Measurements from ENCODE around the gene SLC6A19.
"Not testable (repeated sequence)": the region's sequence is repeated elsewhere in the genome, so short reads cannot be mapped to it uniquely, and the experiment has no call there.

The SLC6A19 gene

DNA sequence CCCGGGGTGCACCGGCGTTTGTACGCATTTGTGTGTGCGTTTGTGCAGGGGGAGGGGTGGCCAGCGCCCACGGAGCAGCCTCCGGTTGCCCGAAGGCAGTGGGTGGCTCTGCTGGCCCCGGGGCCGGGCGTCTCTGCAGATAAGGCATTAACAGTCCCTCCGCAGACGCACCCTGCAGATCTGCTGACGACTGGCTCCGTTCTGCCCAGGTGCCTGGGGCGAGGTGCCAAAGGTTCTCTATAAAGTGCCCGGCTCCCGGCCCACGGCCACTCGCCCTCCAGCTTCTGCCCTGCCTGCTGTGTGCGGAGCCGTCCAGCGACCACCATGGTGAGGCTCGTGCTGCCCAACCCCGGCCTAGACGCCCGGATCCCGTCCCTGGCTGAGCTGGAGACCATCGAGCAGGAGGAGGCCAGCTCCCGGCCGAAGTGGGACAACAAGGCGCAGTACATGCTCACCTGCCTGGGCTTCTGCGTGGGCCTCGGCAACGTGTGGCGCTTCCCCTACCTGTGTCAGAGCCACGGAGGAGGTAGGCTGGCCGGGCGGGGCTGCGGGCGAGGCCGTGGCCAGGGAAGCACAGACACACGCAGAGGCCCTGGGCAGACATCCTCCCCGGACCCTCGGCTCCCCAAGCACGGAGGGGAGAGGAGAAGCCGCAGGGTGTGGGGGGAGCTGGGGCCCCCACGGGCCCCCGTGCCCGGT, at the start of gene SLC6A19:
Gene SLC6A19 (plus strand): TSS at position 269 of the 699 bp plus-strand sequence. CDS start 56 bp downstream, at position 325.
- no peak for DNase-seq (ENCODE audit: low read depth)

DNA sequence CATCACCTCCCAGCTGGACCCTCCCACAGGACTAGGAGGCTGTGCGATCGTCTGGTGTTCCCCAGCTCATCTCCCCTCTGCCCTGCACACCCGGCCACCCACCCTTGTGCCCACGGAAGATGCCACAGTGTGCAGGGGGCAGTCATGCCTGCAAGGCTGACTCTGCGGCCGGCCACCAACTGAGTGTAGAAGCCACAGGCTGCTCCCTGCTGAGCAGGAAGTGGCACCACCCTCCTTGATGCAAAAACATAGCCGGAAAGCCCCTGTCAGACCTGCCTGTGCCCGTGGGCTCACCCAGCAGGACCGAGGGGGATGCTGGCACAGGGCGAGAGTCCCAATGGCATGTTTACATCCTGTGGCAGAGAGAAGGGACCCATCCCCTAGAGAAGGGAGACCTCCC, 49.2 kb upstream of the SLC6A19 start:
- no peak for DNase-seq (ENCODE audit: low read depth)

DNA sequence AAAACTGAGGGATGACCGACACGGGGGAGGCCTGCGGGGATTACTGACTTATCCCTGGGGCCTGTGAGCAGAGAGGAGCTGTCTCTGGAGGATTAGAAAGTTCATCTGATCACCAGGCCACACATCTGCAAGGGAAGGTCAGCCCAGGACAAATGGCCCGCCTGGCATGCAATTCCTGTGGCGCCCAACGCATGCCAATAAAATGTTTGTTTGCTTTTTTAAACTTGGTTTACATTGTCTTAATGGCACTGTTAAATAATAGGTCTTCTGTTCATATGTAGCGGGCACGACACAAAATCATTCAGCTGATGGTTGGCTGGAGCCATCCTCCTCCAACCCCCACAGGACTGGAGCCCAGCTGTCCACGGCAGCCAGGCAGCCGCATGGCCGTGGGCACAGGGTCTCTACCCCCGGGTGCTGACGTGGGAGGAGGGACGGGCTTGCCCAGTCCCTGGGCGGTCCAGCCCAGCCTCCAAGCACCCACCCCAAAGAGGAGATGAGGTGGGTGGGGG, 48.6 kb upstream of the SLC6A19 start:
- no peak for DNase-seq (ENCODE audit: low read depth)

DNA sequence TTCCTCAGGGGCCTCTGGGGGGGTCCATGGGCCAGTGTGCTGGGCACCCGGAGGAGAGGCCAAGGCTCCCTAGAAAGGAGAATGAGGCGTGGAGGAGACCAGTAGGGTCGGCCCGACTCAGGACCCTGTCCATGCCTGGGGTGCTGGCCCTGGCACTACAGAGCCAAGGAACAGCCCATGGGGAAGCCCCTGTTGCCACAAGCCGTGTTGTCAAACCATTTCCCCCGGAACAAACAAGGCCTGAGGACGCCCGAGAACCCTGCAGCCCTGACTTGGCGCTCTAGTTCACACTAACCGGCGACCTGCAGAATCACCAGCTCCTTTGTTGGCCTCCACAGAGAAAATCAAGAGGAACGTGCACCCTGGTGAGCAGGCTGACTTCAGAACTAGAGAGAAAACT, 48.0 kb upstream of the SLC6A19 start:
- DNase-seq (ENCODE audit: low read depth), result no peak

DNA sequence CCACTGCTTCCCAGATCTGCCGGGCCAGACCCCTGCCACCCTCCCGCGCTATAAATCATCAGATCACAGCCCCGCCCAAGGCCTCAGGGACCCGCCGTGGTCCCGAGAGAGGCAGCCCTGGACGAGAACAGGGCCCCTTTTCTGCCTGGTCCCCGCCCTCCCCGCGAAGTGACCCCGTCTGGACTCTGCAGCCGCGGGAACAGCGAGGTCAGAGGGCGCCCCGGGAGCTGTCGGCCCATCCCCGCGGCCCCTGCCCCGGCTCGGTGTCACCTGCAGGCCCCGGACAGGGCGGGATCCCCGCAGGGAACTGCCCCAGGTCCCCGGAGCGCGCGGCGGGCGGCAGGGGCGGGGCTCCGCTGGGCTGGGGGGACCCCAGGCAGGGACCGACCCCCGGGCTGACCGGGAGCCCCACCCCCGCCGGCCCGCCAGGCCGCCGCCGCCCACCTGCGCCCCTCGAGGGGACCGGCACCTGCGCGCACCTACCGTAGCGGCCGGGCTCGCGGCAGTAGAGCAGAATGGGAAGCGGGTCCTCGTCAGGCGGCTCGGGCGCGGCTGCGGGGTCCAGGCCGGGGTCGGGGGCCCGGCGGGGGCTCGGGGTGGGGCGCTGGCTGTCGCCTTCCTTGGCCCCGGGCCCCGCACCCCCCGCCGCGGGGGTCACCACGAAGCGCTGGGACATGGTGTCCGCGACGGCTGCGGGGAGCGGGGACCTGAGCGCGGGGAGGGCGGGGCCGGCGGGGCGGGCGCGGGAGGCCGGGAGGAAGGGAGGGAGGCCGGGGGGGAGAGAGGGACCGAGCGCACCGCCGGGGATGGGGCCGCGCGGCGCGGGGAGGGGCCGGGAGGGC, 46.0 kb upstream of the SLC6A19 start:
- no peak for DNase-seq (ENCODE audit: low read depth)

DNA sequence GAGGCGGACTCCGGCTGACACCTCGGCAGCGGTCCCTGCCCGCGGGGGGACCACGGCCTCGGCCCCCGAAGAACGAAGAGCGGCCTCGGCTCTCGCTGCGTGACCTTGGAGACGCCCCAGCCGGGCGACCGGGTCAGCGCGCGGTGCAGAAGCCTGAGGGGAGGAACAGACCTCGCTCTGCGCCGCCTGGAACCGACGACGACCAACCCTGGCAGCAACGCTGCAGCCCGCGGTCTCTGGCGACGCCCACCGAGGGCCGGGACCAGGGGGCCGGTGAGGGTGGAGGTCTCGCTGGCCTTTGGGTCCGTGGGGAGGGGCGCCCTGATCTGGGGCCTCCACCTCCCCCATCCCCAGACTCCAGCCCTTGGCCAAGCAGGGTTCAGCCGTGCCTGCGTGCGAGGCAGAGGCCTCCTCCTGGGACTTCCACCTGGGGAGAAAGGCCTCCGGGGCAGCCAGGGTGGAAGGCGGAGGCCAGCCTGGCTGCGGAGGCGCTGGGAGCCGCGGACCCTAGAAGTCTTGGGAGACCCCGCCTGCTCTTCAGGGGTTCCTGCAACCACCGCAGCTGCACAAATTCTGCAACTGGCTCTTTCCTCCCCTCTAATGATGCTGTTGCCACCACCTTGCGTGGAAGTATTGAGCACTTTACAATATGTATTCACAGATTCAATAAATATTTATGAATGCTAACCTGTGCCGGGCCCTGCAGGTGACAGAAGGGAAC, 45.2 kb upstream of the SLC6A19 start:
- no peak for DNase-seq (ENCODE audit: low read depth)

DNA sequence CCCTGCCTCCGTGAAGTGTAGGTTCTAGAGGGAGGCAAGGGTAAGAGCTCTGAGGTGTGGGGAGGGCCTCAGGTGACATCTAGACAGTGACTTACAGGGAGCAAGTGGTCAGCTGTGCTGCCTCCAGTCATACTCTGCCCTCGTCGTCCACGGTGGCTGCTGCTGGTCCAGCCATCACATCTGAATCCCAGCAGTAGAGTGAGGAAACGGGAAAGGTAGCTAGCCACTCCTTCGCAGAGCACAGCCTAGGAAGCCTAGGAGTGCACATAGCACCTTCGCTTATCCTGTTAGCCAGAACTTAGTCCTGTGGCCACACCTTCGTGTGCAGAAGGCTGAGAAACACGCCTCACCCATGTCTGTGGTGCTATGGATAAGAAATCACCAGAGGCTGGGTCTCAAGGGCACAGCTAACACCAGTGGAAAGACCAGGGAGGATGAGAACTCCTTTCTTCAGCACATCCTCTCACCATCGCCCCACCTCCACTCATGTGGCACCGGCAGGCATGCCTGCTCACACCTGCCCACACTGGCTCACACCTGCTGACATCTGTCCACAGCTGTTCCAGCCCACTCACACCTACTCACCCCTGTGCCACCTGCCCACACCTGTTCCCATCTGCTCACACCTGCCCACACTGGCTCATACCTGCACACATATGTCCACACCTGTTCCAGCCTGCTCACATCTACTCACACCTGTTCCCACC, 44.5 kb upstream of the SLC6A19 start:
- no peak for DNase-seq (ENCODE audit: low read depth)

DNA sequence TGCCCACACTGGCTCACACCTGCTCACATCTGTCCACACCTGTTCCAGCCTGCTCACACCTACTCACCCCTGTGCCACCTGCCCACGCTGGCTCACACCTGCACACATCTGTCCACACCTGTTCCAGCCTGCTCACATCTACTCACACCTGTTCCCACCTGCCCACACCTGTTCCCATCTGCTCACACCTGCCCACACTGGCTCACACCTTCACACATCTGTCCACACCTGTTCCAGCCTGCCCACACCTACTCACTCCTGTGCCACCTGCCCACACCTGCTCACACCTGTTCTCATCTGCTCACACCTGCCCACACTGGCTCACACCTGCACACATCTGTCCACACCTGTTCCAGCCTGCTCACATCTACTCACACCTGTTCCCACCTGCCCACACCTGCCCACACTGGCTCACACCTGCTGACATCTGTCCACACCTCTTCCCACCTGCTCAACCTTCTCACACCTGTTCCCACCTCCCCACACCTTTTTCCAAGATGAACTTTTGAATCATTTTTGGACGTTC, 43.9 kb upstream of the SLC6A19 start:
- DNase-seq (ENCODE audit: low read depth), result not testable (repeated sequence)

DNA sequence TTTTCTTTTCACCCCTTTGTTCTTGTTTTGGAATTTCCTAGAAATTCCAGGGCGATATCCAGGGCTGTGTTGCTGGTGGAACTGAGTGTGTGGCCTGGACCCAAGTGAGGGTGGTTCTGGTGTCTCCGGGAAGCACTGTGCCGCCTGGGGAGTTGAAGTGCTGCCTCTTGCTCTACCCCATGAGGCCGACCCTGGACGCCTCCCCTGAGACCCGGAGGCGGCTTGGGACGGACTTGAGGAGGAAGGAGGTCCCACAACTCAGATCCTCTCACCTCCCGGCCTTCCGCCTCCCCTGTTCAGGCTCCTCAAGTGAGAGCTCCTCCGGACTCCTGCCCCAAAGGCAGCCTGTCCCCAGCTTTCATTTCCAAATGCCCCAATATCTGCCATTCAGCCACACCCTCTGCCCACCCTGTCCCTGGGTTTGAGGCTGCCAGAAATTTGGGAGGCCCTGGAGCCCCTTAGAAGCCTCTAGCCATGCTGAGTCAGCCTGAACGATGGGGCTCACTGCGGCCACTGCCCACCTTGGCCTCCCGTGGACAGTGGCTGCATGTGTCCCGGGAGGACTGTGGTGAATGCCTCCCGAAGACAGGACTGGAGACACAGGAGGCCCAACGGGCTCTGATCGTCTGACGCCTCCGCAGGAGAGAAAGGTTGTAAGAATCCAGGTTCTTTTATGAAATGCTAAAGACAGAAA, 42.6 kb upstream of the SLC6A19 start:
- DNase-seq (ENCODE audit: low read depth), result no peak

DNA sequence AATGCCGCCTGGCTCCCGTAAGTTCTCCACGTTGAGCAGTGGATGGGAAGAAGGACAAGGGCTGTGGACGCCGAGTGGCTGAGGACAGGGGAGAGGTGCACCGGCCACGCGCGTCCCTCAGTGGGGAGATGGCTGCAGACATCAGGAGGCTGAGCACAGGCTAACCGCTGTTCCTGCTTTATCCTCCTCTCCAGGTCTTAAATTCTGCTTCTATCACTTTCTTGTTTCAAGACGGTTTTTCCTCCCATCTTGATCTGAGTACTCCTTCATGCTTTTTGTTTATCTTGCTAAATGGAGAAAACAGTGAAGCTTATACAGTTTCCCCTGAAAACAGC, 42.1 kb upstream of the SLC6A19 start:
- no peak for DNase-seq (ENCODE audit: low read depth)

DNA sequence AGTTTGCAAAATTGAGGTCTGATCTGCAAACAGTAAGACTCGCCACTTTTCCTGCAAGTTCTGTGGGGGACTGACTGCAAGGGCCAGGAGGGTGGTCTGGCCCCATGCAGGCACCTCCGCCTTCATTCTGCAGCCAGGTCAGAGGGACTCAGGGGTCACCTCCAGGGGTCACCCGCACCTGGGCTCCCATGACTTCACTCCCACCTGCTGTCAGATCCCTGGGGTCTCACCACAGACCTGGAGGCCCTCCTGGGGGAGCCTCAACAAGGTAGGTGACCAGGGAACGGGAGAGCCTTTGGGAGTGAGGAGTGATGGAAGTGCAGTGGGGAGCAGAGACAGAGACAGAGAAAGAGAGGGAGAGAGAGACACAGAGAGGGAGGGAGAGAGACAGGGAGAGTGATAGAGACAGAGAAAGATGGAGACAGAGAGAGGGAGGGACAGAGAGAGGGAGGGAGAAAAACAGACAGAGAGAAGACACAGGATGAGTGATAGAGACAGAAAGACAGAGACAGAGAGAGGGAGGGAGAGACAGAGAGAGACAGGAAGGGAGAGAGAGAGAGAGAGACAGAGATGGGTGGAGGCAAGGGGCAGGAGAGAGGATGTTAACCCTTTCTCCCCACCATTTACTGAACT, 41.5 kb upstream of the SLC6A19 start:
- DNase-seq (ENCODE audit: low read depth), result no peak

DNA sequence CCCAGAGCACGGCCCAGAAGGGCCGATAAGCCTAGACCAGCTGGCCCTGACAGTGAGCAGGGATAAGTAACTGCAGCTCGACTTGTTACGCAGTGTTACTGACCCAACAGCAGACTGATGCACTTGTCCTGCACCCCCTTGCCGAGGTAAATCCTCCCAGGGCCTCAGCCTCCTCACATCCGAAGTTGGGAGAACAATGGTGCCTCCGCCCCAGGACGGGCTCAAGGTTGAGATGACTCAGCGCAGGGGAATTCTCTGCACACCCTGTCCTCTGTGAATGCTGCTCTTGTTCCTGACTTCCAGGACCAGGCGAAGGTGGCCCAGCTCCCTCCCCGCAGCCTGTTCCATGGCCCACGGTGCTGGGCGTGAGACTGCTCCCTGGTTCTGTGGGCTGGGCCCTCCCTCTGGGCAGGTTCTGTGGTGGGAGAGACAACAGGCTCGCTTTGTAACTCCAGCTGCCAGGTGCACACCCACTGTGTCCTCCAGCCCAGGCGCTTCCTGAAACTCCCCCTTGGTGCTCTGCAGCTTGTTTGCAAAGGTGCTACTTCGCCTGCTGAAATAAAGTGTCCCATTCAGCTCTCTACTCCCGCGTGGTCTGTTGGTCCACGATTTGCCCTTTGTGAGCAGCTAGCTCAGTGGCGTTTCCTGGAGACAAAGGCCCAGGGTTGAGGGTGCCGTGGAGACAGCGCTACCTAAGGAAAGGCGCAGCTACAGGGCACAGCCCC, 40.1 kb upstream of the SLC6A19 start:
- no peak for DNase-seq (ENCODE audit: low read depth)

DNA sequence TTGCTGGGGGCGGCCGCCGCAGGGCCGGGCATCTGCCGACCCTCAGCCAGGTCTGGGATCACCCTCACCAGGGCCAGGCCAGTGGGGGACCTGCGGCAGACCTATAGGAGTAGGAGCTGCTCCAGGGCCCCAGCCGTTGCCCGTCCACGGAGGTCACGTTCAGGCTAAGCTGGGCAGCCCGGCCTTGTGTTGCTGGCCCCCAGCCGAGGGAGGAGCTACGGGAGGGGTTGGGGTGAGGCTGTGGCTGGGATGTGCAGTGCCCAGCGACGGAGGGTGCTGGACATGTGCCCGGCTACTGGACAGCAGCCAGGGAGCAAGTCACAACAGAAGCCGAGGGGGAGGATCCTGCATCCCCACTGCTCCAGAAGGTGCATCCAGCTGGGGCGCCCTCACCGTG, 39.6 kb upstream of the SLC6A19 start:
- no peak for DNase-seq (ENCODE audit: low read depth)

DNA sequence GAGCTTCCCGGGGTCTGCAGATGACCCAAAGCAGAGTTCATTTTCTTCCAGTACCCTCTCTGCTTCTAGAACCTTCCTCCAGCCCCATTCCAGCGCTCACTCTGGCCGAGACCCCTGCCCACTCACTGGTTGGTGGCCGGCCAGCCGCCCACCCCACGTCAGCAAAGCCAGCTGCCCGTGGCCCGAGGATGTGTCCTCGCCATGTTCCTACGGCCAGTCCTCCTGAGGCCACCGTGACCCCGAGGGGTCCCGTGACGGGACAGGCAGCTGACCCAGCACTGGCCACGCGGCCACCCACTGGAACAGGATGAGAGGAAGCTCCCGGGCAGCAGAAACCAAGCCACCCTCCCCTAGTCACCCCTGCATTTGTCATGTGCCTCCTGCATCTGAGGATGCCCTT, 39.1 kb upstream of the SLC6A19 start:
- DNase-seq (ENCODE audit: low read depth), result no peak

DNA sequence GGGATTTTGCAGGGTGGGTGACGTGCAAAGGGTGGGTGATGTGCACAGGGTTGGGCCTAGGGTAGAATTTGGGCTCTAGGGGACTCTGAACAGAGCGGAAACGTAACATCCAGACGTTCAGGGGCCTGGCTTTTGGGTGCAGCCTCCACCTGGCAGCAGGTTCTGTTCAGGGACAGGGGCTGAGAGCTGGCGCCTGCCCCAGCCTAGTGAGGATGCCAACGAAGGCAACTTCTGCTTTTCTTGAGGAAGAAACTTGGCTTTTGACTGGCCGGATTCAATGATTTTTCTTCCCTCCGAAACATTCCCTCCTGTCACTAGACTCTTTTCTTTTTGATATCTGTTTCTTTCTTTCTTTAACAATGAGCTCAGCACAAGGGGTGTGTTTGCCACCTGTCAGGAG, 38.6 kb upstream of the SLC6A19 start:
- no peak for DNase-seq (ENCODE audit: low read depth)

DNA sequence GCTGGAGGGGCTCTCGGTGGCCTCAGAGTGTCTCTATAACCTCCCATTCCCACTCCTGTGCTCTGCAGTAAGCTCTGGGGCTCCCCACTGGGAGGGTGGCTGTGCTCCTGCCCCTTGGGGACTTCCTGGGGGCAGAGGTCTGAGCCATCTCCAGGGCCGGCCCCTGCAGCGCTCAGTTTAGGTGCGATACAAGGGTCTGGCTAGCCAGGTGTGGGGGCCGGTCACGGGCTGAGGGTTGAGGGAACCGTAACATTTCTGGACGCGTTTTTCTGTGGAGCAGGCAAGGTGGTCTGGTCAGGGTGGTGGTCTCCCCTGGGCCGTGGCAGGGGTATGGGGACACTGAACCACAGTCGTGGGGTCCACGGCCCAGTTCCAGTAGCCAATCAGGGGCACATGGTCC, 38.0 kb upstream of the SLC6A19 start:
- DNase-seq (ENCODE audit: low read depth), result no peak

DNA sequence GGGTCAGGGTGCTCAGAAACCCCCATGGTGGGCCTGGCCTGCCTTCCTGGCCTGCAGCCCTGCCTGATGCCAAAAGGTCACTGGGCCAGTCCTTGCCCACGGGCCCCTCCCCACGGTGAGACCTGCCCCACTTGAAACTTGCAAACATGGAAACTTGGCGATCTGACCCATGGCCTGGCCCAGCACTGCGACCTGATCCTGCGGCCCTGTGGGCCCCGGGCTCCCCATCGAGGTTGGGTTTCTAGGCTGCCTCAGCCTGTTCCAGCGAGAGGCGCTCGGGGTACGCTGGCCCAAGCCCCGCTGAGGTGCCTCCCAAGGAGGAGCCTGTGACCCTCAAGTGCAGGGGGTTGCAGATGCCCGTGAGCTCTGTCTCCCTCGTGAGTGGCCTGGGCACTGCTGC, 37.5 kb upstream of the SLC6A19 start:
- DNase-seq (ENCODE audit: low read depth), result no peak

DNA sequence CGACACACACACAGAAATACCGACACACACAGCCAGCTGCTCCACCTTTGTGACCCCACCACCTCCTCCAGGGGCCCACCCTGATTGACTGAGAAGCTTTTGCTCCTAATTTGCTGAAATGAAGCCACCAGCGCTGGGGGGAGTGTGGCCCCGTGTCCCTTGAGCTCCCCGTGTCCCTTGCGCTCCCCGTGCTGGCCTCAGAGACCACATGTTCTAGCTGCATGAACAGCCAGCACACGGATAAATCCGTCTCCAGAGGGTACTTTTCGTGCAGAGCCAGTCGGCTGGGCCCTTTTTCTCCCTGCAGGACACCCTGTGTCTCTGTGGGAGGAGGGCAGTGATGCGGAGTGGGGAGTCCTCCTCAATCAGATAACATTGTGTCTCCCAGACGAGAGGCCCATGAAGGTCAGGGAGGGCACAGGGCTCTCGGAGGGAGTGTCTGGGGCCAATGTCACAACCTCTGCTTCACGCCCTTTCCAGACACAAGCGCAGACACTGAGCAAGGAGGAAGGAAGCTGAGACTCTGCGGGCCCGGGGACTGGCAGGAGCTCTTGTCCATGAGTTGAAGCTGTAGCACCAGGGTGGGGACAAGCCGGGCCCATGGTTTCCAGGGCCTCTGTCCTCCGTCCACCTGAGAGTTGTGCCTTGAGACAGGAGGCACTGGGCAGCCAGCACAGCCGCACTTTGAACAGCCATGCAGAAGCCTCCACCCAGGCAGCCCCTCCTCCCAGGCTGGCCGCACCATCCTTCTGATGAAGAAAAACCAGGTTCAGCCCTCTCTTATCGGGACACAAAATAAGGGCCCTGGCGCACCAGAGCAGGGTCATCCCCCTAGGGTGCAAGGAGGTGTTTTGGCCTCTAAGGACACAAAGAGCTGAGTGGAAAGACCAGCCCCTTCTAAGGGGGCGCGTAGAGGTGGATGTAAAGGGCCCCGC, 36.4 kb upstream of the SLC6A19 start:
- no peak for DNase-seq (ENCODE audit: low read depth)

DNA sequence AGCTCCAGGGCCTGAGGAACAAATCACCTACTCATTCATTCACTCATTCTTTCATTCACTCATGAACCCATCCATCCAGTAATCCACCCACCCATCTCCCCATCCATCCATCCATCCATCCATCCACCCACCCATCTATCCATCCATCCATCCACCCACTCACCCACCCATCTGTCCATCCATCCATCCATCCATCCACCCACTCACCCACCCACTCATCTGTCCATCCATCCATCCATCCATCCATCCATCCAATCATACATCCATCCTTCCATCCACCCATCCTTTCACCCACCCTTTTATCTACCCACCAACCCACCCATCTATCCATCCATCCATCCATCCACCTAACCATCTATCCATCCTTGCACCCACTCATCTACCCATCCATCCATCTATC, 35.5 kb upstream of the SLC6A19 start:
- no peak for DNase-seq (ENCODE audit: low read depth)

Data from stimulated activated CD4-positive, alpha-beta T cell treated with anti-CD3 and anti-CD28 coated beads, Interleukin-2, amount 100 ng/mL, for 4 hours (primary cell).